HepG2 (cell line): ENCODE data around the gene CBY1. TPM values are rescaled to one million over a fixed set of nuclear protein-coding genes. Genes with fewer than 3 reads are reported as not detected.

Experiments
- ATAC-seq: fragments of 200-7000 bp; cut with Tn5 transposase; 3 replicates; pipeline ENCODE4 v1.9.1; 2020; ENCODE audit warnings: mild to moderate bottlenecking, moderate library complexity
- Bru-seq: library from RNA; stranded (reverse); fragments of 400-500 nt; gene quantifications from one replicate; lab custom pipeline; 2021; lab: Mats Ljungman, UMichigan
- BruChase-seq, 2 experiments: library from RNA; stranded (reverse); fragments of 400-500 nt; gene quantifications; one replicate each; lab custom pipeline; 2021; lab: Mats Ljungman, UMichigan
- BruUV-seq: library from RNA; stranded (reverse); fragments of 400-500 nt; replicated peaks from 2 replicates; lab custom pipeline; 2021; lab: Mats Ljungman, UMichigan
- CTCF ChIA-PET: fragments of 300-600 bp; formaldehyde crosslinking; extraction: SDS; loops from one replicate; lab custom pipeline; 2021; ENCODE audit warnings: low total read pairs, inconsistent platforms, low intra/inter-chr PET ratio; lab: Yijun Ruan, JAX
- POLR2A ChIA-PET: fragments of 350-600 bp; sonication (Branson Sonifier 250); formaldehyde crosslinking; loops from one replicate; lab custom pipeline; 2020; ENCODE audit warnings: antibody characterized with exemption, inconsistent platforms; lab: Yijun Ruan, JAX
- DNase-seq: peaks from one replicate; pipeline ENCODE4 v3.0.0-alpha.2; 2015; ENCODE audit warnings: low spot score
- FAIRE-seq: peaks from 3 replicates; lab custom pipeline; 2011; peaks lifted over from hg19 to GRCh38; lab: Jason Lieb, UNC
- H2AFZ ChIP-seq: one replicate; pipeline ENCODE4 v1.6.1; 2011; ENCODE audit warnings: low read length, inconsistent platforms
- H3K27ac ChIP-seq: fragments of 300-600 bp; 3 replicates; pipeline ENCODE4 v1.8.0; 2011; ENCODE audit warnings: mixed run types, mild to moderate bottlenecking, mixed read lengths, low read length, inconsistent platforms; ENCODE audit not compliant: insufficient read depth; ENCODE audit errors: extremely low read length
- H3K27me3 ChIP-seq, 2 experiments: fragments of 200-600 bp in 1 of 2; 2 replicates in 1 of 2; 3 replicates in 1 of 2; pipeline versions ENCODE4 v1.6.0 to v1.8.0; 2011; ENCODE audit warnings: low read length in 2 of 2, mild to moderate bottlenecking in 2 of 2, moderate library complexity in 2 of 2, inconsistent platforms in 1 of 2; ENCODE audit not compliant: insufficient read depth in 2 of 2, control insufficient read depth in 1 of 2
- H3K36me3 ChIP-seq, 2 experiments: fragments of 200-600 bp in 1 of 2; replicated peaks in 1 of 2; 2 replicates in 1 of 2; 3 replicates in 1 of 2; pipeline versions ENCODE4 v1.5.1 to v1.8.0; 2011; ENCODE audit warnings: low read length in 2 of 2, inconsistent platforms in 1 of 2; ENCODE audit not compliant: insufficient read depth in 2 of 2, control insufficient read depth in 1 of 2
- H3K4me1 ChIP-seq: 2 replicates; pipeline ENCODE4 v1.5.1; 2012; ENCODE audit warnings: low read length, inconsistent platforms; ENCODE audit not compliant: insufficient read depth
- H3K4me2 ChIP-seq: 2 replicates; pipeline ENCODE4 v1.6.0; 2011; ENCODE audit warnings: low read depth, low read length, inconsistent platforms
- H3K4me3 ChIP-seq, 3 experiments: fragments of 200-600 bp in 1 of 3; sonication (generic), shearing (Covaris generic) in 1 of 3; replicated peaks in 1 of 3; 2 replicates each; pipeline ENCODE4 v1.5.1; 2011 to 2016; ENCODE audit warnings: low read length in 3 of 3, inconsistent platforms in 2 of 3, low read depth in 2 of 3, mild to moderate bottlenecking in 2 of 3, control low read depth in 1 of 3, mixed read lengths in 1 of 3; ENCODE audit not compliant: insufficient read depth in 1 of 3
- H3K79me2 ChIP-seq: one replicate; pipeline ENCODE4 v1.6.1; 2011; ENCODE audit warnings: low read length, inconsistent platforms; ENCODE audit not compliant: insufficient read depth
- H3K9ac ChIP-seq: 2 replicates; pipeline ENCODE4 v1.6.0; 2011; ENCODE audit warnings: mild to moderate bottlenecking, low read depth, low read length, inconsistent platforms; ENCODE audit not compliant: insufficient read depth
- H3K9me3 ChIP-seq: 2 replicates; pipeline ENCODE4 v1.5.1; 2012; ENCODE audit warnings: mild to moderate bottlenecking, low read length
- H4K20me1 ChIP-seq: 2 replicates; pipeline ENCODE4 v1.6.0; 2011; ENCODE audit warnings: inconsistent platforms, mild to moderate bottlenecking, low read length, moderate library complexity; ENCODE audit not compliant: insufficient read depth
- GATAD1 ChIP-seq: IDR thresholded peaks from 2 replicates; pipeline ENCODE4 v1.6.1; 2016; ENCODE audit warnings: missing genetic modification reagents, missing compliant biosample characterization
- PHF8 ChIP-seq: sonication (generic); formaldehyde crosslinking; IDR thresholded peaks from 2 replicates; pipeline ENCODE4 v1.5.0; 2020; ENCODE audit warnings: missing genetic modification reagents
- ZNF547 ChIP-seq: sonication (generic); formaldehyde crosslinking; IDR thresholded peaks from 2 replicates; pipeline ENCODE4 v1.5.1; 2020; ENCODE audit warnings: mild to moderate bottlenecking, missing genetic modification reagents
- ZNF564 ChIP-seq: sonication (generic); formaldehyde crosslinking; IDR thresholded peaks from 2 replicates; pipeline ENCODE4 v1.8.1; 2023; ENCODE audit warnings: mild to moderate bottlenecking, missing genetic modification reagents
- ZNF598 ChIP-seq: sonication (generic); formaldehyde crosslinking; IDR thresholded peaks from 2 replicates; pipeline ENCODE4 v1.5.1; 2020; ENCODE audit warnings: mild to moderate bottlenecking, missing genetic modification reagents, borderline replicate concordance
- WGBS: methylation state at CpG from one replicate; pipeline ENCODE4 v1.1.6; 2017; ENCODE audit warnings: low lambda C conversion rate; 5-methylcytosine and 5-hydroxymethylcytosine counted together
- in situ Hi-C: cut with HindIII; loops from 2 replicates; pipeline ENCODE4 v1.10.0; 2017; ENCODE audit warnings: low pct_unique_long_range_greater_than_20kb; ENCODE audit not compliant: extremely low pct_ligation_motif_present
- intact Hi-C: fragments of 100-400 bp; cut with micrococcal nuclease; formaldehyde crosslinking; loops from one replicate; pipeline ENCODE4 v1.10.0; 2022; ENCODE audit not compliant: unreplicated experiment
- long read RNA-seq, 2 experiments: library from RNA in 1 of 2; library from polyadenylated mRNA in 1 of 2; stranded (forward) in 1 of 2; unstranded in 1 of 2; transcript quantifications; one replicate each; pipeline ENCODE4 v2.0.0, GENCODE V29; 2019 to 2022
- polyA minus RNA-seq, 3 experiments: library from RNA; depleted of rRNA, polyadenylated mRNA; stranded (reverse); fragments of >200 nt; gene quantifications; 2 replicates each; pipeline ENCODE4 v1.2.3, GENCODE V29; 2011; ENCODE audit warnings: low replicate concordance in 1 of 3
- polyA plus RNA-seq, 8 experiments: library from polyadenylated mRNA; depleted of rRNA in 3 of 8; stranded (reverse) in 7 of 8; unstranded in 1 of 8; fragments of >200 nt; fragmentation: Illumina TruSeq in 4 of 8; extraction: Trizol in 4 of 8; gene quantifications; 2 replicates each; pipeline versions ENCODE4 v1.2.1 to v1.2.3, GENCODE V29; 2011 to 2016; ENCODE audit warnings: low read depth in 4 of 8, missing spikeins in 1 of 8, mixed read lengths in 1 of 8; ENCODE audit not compliant: insufficient read depth in 1 of 8
- total RNA-seq, 5 experiments: library from RNA; depleted of rRNA; stranded (reverse); fragments of >200 nt; fragmentation: Illumina TruSeq; extraction: Trizol; gene quantifications; 2 replicates each; pipeline ENCODE4 v1.2.3, GENCODE V29; 2016; ENCODE audit warnings: low read depth in 1 of 5
- TF ChIP-seq, protein P1 (sequence below): sonication (generic); formaldehyde crosslinking; conservative IDR thresholded peaks from 2 replicates; pipeline ENCODE4 v1.5.0; 2020; ENCODE audit warnings: missing genetic modification reagents
- TF ChIP-seq, protein P2 (sequence below): sonication (generic); formaldehyde crosslinking; IDR thresholded peaks from 2 replicates; pipeline ENCODE4 v1.5.1; 2020; ENCODE audit warnings: mild to moderate bottlenecking, missing genetic modification reagents
- TF ChIP-seq, protein P3 (sequence below): sonication (generic); formaldehyde crosslinking; IDR thresholded peaks from 2 replicates; pipeline ENCODE4 v1.5.0; 2020; ENCODE audit warnings: mild to moderate bottlenecking, missing genetic modification reagents

The CBY1 gene
- 19.7 and 28.8 TPM in 2 replicates for total RNA-seq (2016; rRNA removed; fragmentation: Illumina TruSeq; extraction: Trizol)
- total RNA-seq (2016; cell fraction: cytosol; rRNA removed; fragmentation: Illumina TruSeq; extraction: Trizol; ENCODE audit: low read depth) = 12.4 and 14.6 TPM in 2 replicates
- total RNA-seq (2016; cell fraction: insoluble cytoplasmic fraction; rRNA removed; fragmentation: Illumina TruSeq; extraction: Trizol) = 24.0 and 29.9 TPM in 2 replicates
- 25.8 and 26.9 TPM in 2 replicates for total RNA-seq (2016; cell fraction: membrane; rRNA removed; fragmentation: Illumina TruSeq; extraction: Trizol)
- total RNA-seq (2016; cell fraction: nucleus; rRNA removed; fragmentation: Illumina TruSeq; extraction: Trizol) = 10.3 and 13.5 TPM in 2 replicates
- polyA plus RNA-seq (2011; rRNA removed) = 18.1 and 20.3 TPM in 2 replicates
- 20.1 and 21.1 TPM in 2 replicates for polyA plus RNA-seq (2011; cell fraction: cytosol; rRNA removed)
- 10.3 and 10.6 TPM in 2 replicates for polyA plus RNA-seq (2011; cell fraction: nucleus; rRNA removed)
- 11.6 and 15.0 TPM in 2 replicates for polyA plus RNA-seq (2012)
- 18.2 and 24.7 TPM in 2 replicates for polyA plus RNA-seq (2016; cell fraction: cytosol; fragmentation: Illumina TruSeq; extraction: Trizol; ENCODE audit: low read depth)
- polyA plus RNA-seq (2016; cell fraction: insoluble cytoplasmic fraction; fragmentation: Illumina TruSeq; extraction: Trizol; ENCODE audit: low read depth) = 43.2 and 46.0 TPM in 2 replicates
- polyA plus RNA-seq (2016; cell fraction: membrane; fragmentation: Illumina TruSeq; extraction: Trizol; ENCODE audit: low read depth) = 26.2 and 31.2 TPM in 2 replicates
- polyA plus RNA-seq (2016; cell fraction: nucleus; fragmentation: Illumina TruSeq; extraction: Trizol; ENCODE audit: insufficient read depth, low read depth) = 33.6 and 34.6 TPM in 2 replicates
- 11.2 and 14.1 TPM in 2 replicates for polyA minus RNA-seq (2011; rRNA and poly(A)+ RNA removed; ENCODE audit: low replicate concordance)
- polyA minus RNA-seq (2011; cell fraction: cytosol; rRNA and poly(A)+ RNA removed) = 4.4 and 4.7 TPM in 2 replicates
- 7.9 and 10.8 TPM in 2 replicates for polyA minus RNA-seq (2011; cell fraction: nucleus; rRNA and poly(A)+ RNA removed)
- percentile 48 among the genes with signal in this experiment for Bru-seq, nascent RNA
- BruChase-seq, experiment 1, labeled RNA remaining after a 6-hour chase = percentile 49 among the genes with signal in this experiment
- BruChase-seq, experiment 2, labeled RNA remaining after a 2-hour chase = percentile 47 among the genes with signal in this experiment
- long read RNA-seq, experiment 1, transcript CBY1-201 (5 exons, 1,133 nt) = major isoform, 11 of 21 reads
- long read RNA-seq, experiment 1, partial matches to known transcripts = 1 of 21 reads
- long read RNA-seq, experiment 1, other reads (novel, unspliced or antisense) = 7 of 21 reads
- long read RNA-seq, experiment 2, transcript CBY1-201 (5 exons, 1,133 nt) = major isoform, 11 of 27 reads
- long read RNA-seq, experiment 2, transcript CBY1-202 (6 exons, 1,269 nt) = minor isoform, 5 of 27 reads
- long read RNA-seq, experiment 2, partial matches to known transcripts = 4 of 27 reads
- long read RNA-seq, experiment 2, other reads (novel, unspliced or antisense) = 5 of 27 reads

GRCh38 chr22:38656256-38657044 lies at the start of gene CBY1, which contains the start of gene FAM227A:
TSS of gene CBY1 (plus strand) at chr22:38656638. CDS start at chr22:38668055, 11,417 bp downstream.
TSS of gene FAM227A (minus strand) at chr22:38656392. CDS start at chr22:38650168, 6,224 bp downstream.
- FAIRE-seq (peak; percentile 64), ATAC-seq (peak; percentile 93), DNase-seq (peak; percentile 78)
- no peaks in the 10 kb centered on the region for H3K36me3 ChIP-seq
- intact Hi-C loops = no loop called here
- CTCF ChIA-PET = no interaction called here
- peak within 1 kb of the TSS; percentile 89 for H3K9ac ChIP-seq
- POLR2A ChIA-PET = interaction anchor here (1.2 kb wide), 1 partner anchor 25 kb away, joined by 5 read pairs; the partner anchor contains the start of gene TOMM22
- H2AFZ ChIP-seq = peak within 1 kb of the TSS; percentile 95
- in situ Hi-C loops = no loop called here
- BruUV-seq = TSS peak; percentile 81
- peaks cover 5% of the 10 kb centered on the region; the same call in 1 of the 2 replicates for H3K4me1 ChIP-seq
- H3K27ac ChIP-seq = peak within 1 kb of the TSS; percentile 90
- no peaks in the 10 kb centered on the region for H4K20me1 ChIP-seq
- no peaks in the 10 kb centered on the region for H3K9me3 ChIP-seq
- WGBS = 2% methylated on average over 7 of the region's 66 CpGs
- H3K4me3 ChIP-seq = peak within 1 kb of the TSS; percentile 80 to 92 (median 87)
- no peaks in the 10 kb centered on the region; a peak in 1 of 5 replicates for H3K27me3 ChIP-seq
- H3K79me2 ChIP-seq = peaks cover 10% of the 10 kb centered on the region
- H3K4me2 ChIP-seq = peak within 1 kb of the TSS; percentile 90
- TF ChIP-seq, protein P1, sequence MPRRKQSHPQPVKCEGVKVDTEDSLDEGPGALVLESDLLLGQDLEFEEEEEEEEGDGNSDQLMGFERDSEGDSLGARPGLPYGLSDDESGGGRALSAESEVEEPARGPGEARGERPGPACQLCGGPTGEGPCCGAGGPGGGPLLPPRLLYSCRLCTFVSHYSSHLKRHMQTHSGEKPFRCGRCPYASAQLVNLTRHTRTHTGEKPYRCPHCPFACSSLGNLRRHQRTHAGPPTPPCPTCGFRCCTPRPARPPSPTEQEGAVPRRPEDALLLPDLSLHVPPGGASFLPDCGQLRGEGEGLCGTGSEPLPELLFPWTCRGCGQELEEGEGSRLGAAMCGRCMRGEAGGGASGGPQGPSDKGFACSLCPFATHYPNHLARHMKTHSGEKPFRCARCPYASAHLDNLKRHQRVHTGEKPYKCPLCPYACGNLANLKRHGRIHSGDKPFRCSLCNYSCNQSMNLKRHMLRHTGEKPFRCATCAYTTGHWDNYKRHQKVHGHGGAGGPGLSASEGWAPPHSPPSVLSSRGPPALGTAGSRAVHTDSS = 0 out of 2 replicates have a peak, but pooled peaks have one; percentile 28
- TF ChIP-seq ZNF564 (CRISPR knock-in tag) (0 out of 2 replicates have a peak, but pooled peaks have one; percentile 38), ZNF547 (CRISPR knock-in tag) (0 out of 2 replicates have a peak, but pooled peaks have one; percentile 57), ZNF598 (CRISPR knock-in tag) (0 out of 2 replicates have a peak, but pooled peaks have one; percentile 44), GATAD1 (peak; percentile 63; the same call in 1 of the 2 replicates), PHF8 (peak; percentile 91)
- TF ChIP-seq, protein P2, sequence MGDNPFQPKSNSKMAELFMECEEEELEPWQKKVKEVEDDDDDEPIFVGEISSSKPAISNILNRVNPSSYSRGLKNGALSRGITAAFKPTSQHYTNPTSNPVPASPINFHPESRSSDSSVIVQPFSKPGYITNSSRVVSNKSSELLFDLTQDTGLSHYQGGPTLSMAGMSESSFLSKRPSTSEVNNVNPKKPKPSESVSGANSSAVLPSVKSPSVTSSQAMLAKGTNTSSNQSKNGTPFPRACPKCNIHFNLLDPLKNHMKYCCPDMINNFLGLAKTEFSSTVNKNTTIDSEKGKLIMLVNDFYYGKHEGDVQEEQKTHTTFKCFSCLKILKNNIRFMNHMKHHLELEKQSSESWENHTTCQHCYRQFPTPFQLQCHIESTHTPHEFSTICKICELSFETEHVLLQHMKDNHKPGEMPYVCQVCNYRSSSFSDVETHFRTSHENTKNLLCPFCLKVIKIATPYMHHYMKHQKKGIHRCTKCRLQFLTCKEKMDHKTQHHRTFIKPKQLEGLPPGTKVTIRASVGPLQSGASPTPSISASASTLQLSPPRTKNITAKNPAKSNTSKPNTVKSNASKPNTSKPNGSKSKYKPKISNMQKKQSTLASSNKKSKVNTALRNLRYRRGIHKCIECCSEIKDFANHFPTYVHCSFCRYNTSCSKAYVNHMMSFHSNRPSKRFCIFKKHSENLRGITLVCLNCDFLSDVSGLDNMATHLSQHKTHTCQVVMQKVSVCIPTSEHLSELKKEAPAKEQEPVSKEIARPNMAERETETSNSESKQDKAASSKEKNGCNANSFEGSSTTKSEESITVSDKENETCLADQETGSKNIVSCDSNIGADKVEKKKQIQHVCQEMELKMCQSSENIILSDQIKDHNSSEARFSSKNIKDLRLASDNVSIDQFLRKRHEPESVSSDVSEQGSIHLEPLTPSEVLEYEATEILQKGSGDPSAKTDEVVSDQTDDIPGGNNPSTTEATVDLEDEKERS (CRISPR knock-in tag) = peak; percentile 81; the same call in 1 of the 2 replicates
- TF ChIP-seq, protein P3, sequence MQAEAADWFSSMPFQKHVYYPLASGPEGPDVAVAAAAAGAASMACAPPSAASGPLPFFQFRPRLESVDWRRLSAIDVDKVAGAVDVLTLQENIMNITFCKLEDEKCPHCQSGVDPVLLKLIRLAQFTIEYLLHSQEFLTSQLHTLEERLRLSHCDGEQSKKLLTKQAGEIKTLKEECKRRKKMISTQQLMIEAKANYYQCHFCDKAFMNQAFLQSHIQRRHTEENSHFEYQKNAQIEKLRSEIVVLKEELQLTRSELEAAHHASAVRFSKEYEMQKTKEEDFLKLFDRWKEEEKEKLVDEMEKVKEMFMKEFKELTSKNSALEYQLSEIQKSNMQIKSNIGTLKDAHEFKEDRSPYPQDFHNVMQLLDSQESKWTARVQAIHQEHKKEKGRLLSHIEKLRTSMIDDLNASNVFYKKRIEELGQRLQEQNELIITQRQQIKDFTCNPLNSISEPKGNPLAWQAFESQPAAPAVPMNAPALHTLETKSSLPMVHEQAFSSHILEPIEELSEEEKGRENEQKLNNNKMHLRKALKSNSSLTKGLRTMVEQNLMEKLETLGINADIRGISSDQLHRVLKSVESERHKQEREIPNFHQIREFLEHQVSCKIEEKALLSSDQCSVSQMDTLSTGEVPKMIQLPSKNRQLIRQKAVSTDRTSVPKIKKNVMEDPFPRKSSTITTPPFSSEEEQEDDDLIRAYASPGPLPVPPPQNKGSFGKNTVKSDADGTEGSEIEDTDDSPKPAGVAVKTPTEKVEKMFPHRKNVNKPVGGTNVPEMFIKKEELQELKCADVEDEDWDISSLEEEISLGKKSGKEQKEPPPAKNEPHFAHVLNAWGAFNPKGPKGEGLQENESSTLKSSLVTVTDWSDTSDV = 0 out of 2 replicates have a peak, but pooled peaks have one; percentile 77
